Mesenteric fat pad (tissue), 1 donor: ENCODE measurements around the gene KCNQ5. TPM values are rescaled to one million over a fixed set of nuclear protein-coding genes. Genes with fewer than 3 reads are reported as not detected.
"Not testable (repeated sequence)": the region's sequence is repeated elsewhere in the genome, so short reads cannot be mapped to it uniquely, and the experiment has no call there.

ENCODE experiments used
- DNase-seq: peaks from one replicate; pipeline ENCODE4 v3.0.0-alpha.2; 2020; ENCODE audit warnings: low spot score
- total RNA-seq: library from RNA; stranded (reverse); fragmentation: NEBNext Ultra II Directional; extraction: Animal tissue kit (Norgen Biotek cat#: 25700); gene quantifications from one replicate; pipeline ENCODE4 v1.2.1, GENCODE V29; 2021
- donor health status: DM: yes; HTN: yes; CAD: no.

KCNQ5 gene
- total RNA-seq, 1 donor from 2014 or later = not detected

GRCh38 chr6:73176057-73176456 lies 554.2 kb downstream of the KCNQ5 start:
- DNase-seq = no peak

GRCh38 chr6:73177221-73177944 lies 555.5 kb downstream of the KCNQ5 start:
- no peak for DNase-seq

GRCh38 chr6:73180076-73180738 lies 558.3 kb downstream of the KCNQ5 start:
- DNase-seq = no peak

GRCh38 chr6:73180763-73181619 lies 559.1 kb downstream of the KCNQ5 start:
- DNase-seq = no peak

GRCh38 chr6:73182021-73182607 lies 560.2 kb downstream of the KCNQ5 start:
- no peak for DNase-seq

DNA sequence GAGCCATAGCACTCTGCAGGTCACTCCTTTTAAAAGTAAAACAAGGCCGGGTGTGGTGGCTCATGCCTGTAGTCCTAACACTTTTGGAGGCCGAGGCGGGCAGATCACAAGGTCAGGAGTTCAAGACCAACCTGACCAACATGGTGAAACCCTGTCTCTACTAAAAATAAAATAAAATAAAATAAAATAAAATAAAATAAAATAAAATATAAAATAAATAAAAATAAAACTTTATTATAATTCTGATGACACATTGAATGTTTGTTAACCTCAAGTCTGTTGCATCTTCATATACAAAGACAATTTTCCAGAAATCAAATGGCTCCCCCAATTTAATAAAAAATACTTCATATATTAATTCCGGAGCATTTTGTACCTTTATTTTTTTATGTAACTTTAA lies 571.4 kb downstream of the KCNQ5 start:
- not testable (repeated sequence) for DNase-seq

GRCh38 chr6:73194744-73195143 lies 572.9 kb downstream of the KCNQ5 start:
- DNase-seq = no peak

DNA sequence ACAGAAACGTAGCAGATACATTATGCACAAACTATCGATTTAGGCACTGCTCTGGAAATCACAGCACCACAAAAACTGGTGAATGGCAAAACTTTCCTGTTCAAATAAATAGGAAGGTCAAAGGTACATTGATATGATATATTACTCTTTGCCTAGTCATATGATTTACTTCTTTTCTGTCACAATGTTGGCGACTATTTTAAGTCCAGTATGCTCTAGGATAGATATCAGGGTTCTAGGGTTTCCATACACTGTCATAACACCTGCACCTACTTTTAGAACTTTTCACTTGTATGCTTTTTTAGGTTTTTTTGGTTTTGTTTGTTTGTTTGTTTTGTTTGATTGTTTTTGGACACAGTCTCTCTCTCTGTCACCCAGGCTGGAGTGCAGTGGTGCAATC lies 578.4 kb downstream of the KCNQ5 start:
- no peak for DNase-seq

DNA sequence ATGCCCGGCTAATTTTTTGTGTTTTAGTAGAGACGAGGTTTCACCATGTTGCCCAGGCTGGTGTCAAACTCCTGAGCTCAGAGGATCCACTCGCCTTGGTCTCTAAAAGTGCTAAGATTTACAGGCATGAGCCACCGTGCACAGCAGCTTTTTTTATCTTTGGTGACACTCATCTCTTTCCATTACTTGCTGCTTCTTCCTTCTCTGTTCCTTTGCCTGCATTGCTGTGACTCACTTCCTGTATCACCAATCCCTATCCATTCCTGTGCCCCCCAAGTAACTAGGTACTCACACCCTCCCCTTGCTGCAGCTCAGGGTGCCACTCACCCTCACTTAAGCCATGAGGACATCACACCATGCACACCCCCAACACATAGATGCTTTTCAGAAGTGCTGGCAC lies 578.9 kb downstream of the KCNQ5 start:
- DNase-seq = no peak

GRCh38 chr6:73203098-73203497 lies 581.2 kb downstream of the KCNQ5 start:
- no peak for DNase-seq

DNA sequence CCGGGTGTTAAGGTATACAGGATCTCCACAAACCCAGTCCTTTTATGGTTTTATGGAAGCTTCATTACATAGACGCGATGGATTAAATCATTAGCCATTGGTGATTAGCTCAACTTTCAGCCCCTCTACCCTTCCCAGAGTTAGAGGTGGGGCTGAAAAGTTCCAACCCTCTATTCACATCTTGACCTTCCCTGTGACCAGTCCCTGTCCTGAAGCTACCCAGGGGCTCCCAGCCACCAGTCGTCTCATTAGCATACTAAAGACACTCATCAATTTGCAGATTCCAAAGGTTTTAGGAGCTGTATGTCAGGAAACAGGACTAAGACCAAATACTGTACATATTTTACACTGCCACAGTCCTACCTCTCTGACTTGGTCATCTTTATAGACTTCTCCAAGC lies 582.4 kb downstream of the KCNQ5 start:
- no peak for DNase-seq

- no peak for DNase-seq
These were observed 585.5 kb downstream of the KCNQ5 start for GRCh38 chr6:73207221-73207837.

DNA sequence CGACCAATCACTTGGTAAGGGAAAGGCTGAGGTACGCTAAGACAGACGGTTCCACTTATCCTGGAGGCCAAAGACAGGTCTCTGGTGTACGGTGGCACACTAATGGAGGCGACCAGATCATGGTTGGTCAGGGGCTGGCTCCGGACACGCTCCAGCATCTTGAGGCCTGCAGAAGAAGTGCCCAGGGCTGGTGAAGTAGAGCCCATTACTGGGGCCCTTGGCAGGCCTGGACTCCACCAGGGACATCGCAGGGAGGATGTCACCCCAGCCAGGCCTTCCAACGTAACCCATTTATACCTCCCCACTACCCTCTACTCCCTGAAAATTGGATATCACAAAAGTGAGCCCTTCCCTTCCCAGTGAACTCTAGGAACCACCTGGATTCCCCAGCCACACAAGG lies 587.3 kb downstream of the KCNQ5 start:
- no peak for DNase-seq

- DNase-seq = no peak
These were observed 595.0 kb downstream of the KCNQ5 start for GRCh38 chr6:73216859-73217258.

DNA sequence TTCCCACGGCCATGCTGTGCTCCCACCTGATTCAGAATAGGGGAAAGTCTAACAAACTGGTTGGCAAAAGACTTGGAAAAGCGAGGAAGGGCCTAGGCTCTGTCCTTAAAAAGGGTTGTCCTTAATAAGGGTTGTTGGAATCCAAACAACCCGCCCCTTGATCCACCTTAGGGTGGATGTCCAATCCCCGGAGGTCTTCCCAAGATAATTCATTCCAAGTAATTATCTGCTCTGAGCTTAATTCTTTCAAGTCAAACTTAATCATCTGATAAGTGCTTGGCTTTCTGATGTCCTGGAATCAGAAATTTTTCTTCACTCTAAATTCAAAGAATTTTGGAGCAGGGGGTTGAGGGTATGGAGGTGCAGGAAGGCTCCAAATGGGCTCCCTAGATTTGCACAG lies 603.5 kb downstream of the KCNQ5 start, which contains the start of gene KHDC1L:
KHDC1L (minus strand) TSS at position 101 of the 400 bp plus-strand sequence; CDS start at position 13, 88 bp downstream.
- no peak for DNase-seq

DNA sequence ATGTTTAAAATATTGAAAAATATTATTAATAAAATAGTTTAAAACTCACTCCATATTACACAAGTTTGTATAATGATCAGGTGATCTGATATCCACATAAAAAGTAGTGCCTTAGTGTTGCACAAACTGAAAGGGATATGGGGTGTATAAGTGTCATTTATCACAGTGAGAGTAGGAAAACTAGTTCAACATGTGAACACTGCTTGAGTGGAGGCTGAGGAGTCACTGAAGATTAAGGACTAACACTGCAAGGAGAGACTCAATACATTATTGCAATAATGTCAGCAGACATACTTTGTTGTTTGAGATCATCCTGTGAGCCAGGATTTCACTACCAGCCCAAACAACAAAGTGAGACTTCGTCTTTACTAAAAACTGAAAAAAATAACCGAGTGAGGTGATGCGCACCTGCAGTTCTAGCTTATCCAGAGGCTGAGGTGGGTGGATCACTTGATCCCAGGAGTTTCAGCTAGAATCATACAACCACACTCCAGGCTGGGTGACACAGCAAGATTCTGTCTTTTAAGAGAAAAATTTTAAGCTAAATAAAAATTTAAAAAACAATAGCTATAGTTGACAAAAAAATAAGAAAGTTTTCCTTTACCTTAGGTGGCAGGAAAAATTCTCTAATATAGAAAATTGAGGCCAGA lies 605.9 kb downstream of the KCNQ5 start:
- no peak for DNase-seq

DNA sequence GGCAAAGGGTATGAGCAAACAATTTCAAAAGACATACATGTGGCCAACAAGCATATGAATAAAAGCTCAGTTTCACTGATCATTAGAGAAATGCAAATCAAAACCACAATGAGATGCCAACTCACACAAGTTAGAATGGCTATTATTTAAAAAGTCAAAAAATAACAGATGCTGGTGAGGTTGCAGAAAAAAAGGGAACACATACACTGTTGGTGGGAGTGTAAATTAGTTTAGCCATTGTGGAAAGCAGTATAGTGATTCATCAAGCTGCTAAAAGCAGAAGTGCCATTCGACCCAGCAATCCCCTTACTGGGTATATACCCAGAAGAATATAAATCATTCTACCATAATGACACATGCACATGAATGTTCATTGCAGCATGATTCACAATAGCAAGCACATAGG lies 610.1 kb downstream of the KCNQ5 start:
- DNase-seq = no peak

DNA sequence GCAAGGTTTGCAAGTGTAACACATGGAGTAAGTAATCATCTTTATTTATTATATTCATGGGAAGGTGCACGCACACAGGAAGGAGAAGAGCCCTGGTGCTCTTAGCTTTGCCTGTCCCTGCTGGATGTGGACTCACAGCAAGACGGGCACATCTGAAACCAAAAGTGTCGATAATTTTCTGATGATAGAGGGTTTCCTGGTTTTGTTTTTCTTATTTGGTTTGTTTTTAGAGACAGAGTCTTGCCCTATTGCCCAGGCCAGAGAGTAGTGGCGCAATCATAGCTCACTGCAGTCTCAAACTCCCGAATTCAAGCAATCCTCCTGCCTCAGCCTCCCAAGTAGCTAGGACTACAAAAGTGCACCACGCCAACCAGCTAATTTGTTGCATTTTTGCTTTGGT lies 611.2 kb downstream of the KCNQ5 start:
- no peak for DNase-seq

GRCh38 chr6:73233971-73234370 lies 612.1 kb downstream of the KCNQ5 start:
- not testable (repeated sequence) for DNase-seq

DNA sequence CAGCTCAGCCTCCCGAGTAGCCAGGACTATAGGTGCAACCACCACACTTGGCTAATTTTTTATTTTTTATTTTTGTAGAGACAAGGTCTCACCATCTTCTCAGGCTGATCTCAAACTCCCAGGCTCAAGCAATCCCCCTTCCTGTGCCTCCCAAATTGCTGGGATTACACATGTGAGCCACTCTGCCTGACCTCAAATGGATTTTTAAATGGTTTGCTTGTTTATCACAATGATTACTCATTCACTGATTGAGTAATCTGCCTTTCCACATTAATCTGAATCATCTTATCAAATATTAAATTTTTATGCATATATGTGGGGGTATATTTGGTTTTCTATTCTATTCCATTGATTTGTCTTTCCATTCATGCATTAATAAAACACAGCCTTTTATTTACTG lies 612.9 kb downstream of the KCNQ5 start:
- no peak for DNase-seq
